NCI-H524 treated with DMSO at 0.1 percent for 48 hours (cell line): ENCODE results near the gene GALNT6.
"Not testable (repeated sequence)": the region's sequence is repeated elsewhere in the genome, so short reads cannot be mapped to it uniquely, and the experiment has no call there.

Experiments
- DNase-seq: peaks from one replicate; lab custom pipeline; 2025; lab: John Stamatoyannopoulos, UW

Gene GALNT6

GRCh38 chr12:51322452-51322851 lies 68.8 kb downstream of the GALNT6 start:
- DNase-seq: no peak

GRCh38 chr12:51321882-51322281 lies 69.3 kb downstream of the GALNT6 start:
- no peak for DNase-seq

GRCh38 chr12:51320695-51321320 lies 70.4 kb downstream of the GALNT6 start:
- no peak for DNase-seq

- DNase-seq: no peak
Measured at GRCh38 chr12:51320311-51320694, 70.9 kb downstream of the GALNT6 start.

GRCh38 chr12:51318846-51319599 lies 72.2 kb downstream of the GALNT6 start:
- DNase-seq: no peak

GRCh38 chr12:51318057-51318806 lies 73.0 kb downstream of the GALNT6 start:
- not testable (repeated sequence) for DNase-seq

- DNase-seq: no peak
Measured at GRCh38 chr12:51311389-51311788, 79.8 kb downstream of the GALNT6 start.

GRCh38 chr12:51307655-51308593 lies 83.3 kb downstream of the GALNT6 start:
- DNase-seq: no peak

GRCh38 chr12:51306507-51306906 lies 84.7 kb downstream of the GALNT6 start:
- no peak for DNase-seq
